Measurements from ENCODE around the gene MEG3.

MEG3 gene

GRCh38 chr14:100883789-100884101 lies 57.8 kb downstream of the MEG3 start:
- DNase-seq = no peak

- no peak for DNase-seq
Observed at GRCh38 chr14:100884456-100884855, 58.5 kb downstream of the MEG3 start.

DNA sequence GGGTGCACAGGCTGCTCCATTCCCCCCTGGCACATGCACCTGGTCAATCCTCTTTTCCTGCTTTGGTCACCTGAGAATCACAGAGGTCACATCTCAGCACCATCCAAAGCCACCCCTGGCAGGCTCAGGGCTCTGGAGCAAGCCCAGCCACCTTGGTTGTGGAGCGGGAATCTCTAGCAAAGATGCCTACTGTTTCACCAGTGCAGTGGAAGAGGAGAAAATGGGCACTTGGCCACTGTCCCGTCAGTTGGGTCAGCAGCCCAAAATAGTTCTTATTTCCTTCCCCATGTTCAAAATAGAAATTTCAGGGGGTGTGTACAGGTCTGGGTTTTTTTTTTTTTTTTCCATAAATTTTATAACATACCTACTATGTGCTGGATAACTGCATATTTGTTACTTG lies 59.3 kb downstream of the MEG3 start:
- no peak for DNase-seq

- DNase-seq = no peak
Observed at GRCh38 chr14:100885617-100886016, 59.7 kb downstream of the MEG3 start.

DNA sequence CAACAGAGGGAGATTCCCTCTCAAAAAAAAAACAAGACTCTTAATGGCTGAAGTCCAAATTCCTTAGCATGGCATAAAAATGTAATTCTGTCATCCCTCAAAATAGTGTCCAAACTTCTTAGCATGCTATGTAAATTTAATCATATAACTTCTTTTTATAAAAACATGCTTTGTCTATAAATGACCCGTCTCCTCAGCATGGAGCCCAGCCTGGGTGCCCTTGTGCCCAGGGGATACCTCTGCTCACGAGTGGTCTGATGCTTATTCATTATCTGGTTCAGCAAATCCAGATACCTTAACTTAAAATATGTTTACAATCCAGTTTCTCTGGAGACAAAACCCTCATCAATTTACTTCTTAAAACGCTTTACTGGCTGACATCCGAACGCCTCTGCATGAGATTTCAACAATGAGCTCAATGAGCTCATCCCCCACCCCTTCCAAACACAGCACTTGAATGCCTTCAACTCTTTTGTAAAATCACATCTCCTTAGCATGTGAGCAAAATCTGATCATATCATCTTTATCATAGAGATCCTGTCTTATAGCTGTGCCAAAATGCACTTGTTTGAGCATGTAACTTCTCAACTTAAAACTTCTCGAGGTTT lies 61.9 kb downstream of the MEG3 start:
- DNase-seq = no peak

- no peak for DNase-seq
Observed at GRCh38 chr14:100888789-100889315, 62.9 kb downstream of the MEG3 start.

GRCh38 chr14:100889641-100890040 lies 63.7 kb downstream of the MEG3 start:
- DNase-seq = no peak

GRCh38 chr14:100890061-100890850 lies 64.3 kb downstream of the MEG3 start:
- DNase-seq = no peak

- no peak for DNase-seq
Observed at GRCh38 chr14:100891051-100891450, 65.1 kb downstream of the MEG3 start.

DNA sequence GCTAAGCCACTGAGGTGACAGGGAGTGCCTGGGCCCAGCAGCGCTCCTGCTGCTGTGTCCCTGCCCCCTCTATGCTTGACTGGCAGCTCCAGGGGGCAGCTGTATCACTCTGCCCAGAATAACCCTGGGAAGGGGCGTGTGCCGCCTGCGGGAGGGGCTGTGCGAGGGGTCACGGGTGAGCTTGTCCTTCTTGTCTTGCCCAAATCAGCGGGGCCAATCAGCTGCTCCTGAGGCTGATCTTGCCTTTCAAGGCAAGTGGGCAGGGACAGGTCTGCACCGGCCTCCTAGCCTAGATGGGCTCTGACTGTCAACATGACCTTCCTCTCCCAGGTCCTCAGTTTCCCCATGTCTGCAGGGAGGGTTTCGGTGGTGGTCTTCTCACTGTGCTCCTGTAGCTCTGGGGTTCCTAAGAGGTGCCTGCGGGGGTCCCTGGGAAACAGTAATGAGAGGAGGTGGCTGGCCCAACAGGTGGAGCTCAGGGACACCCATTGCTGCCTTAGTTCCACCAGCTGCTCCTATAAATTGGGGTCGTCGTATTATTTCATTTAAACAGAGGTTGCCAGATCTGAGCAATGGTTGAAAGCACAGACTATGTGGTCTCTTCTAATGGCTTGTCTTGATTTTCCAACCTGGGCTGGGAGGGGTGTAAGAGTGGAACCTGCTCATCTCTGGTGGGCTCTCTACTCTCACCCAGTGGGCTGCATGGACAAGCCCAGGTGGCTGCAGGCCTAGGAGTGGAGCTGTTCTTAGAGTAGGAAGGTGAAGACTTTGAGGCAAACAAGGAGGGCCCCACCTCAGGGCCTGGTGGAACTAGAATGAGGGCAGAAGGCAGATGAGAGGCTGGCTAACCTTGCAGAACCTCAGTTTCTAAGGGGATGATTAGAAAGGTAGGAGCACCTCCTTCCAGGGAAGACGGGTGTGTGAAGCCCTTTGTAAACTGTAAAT lies 65.9 kb downstream of the MEG3 start:
- DNase-seq = no peak

- no peak for DNase-seq
Observed at GRCh38 chr14:100892496-100893227, 66.7 kb downstream of the MEG3 start.

- no peak for DNase-seq
Observed at GRCh38 chr14:100893228-100893601, 67.3 kb downstream of the MEG3 start.

- no peak for DNase-seq
Observed at GRCh38 chr14:100893760-100894159, 67.8 kb downstream of the MEG3 start.

DNA sequence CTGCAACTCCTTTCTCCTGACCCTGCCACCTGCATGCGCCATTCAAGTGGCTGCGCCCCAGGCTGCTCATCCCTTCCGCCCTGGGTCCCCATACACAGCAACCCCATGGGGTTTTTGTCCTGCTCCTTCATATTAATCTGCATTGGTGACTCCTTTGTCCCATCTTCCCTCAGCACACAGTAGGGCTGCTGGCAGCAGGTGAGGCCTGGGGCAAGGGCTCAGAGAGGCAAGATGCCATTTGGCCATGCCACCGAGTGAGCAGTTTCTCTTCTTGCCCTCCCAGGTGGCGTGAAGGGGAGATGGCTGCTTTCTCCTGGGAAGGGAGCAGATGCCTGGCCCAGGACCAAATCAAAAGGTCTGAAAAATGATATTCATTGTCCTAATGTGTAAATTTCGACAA lies 68.5 kb downstream of the MEG3 start:
- no peak for DNase-seq

DNA sequence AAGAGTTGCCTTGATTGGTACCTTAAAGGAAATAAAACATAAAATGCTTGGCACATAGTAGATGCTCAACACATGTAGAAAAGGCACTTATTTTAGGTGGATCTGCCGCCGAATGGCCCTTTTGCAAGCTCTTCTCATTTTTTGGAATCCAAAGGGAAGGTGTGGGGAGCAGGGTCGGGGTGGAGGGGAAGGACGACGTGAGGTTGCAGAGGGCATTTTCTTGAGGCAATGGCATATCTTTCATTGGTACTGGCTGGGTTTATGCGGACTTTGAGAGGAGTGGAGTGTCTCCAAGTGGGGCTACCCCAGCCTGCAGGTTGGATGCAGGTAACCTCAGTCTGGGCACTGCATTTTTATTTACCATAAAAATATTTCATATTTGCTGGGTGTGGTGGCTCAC lies 69.5 kb downstream of the MEG3 start:
- no peak for DNase-seq

DNA sequence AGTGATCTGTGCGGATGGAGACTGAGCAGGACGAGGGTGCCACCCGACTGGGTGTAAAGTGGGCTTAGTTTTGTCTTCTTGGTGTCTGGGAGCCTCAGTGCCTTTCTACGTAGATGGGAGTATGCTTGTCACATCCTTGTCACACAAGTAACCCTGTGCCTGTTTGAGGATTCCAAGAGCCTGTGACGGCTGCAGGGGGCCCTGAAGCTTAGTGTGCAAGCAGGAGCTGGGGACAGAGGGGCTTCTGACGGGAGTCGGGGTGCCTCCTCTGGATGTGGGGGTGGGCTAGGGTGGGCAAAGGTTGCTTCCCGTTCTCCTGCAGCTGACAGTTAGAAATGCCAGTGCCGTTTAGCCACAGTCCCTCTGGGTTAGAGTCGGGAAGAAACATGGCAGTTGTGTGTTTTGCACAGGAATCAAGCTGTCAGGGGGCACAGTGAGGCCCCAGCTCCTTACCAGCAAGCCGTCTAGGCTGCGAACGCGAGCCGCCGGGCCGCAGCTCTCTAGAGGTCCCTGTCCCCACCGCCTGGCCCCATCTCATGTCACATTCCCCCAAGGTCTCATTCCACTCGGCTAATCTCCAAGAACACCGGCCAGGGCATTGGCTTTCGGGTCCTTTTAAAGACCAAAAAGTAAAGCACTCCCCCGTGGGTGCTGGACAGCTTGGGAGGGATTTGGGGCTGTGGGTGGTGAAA lies 70.6 kb downstream of the MEG3 start:
- DNase-seq = no peak

- DNase-seq = no peak
Observed at GRCh38 chr14:100898465-100898864, 72.5 kb downstream of the MEG3 start.

- DNase-seq = no peak
Observed at GRCh38 chr14:100898935-100899883, 73.3 kb downstream of the MEG3 start.

DNA sequence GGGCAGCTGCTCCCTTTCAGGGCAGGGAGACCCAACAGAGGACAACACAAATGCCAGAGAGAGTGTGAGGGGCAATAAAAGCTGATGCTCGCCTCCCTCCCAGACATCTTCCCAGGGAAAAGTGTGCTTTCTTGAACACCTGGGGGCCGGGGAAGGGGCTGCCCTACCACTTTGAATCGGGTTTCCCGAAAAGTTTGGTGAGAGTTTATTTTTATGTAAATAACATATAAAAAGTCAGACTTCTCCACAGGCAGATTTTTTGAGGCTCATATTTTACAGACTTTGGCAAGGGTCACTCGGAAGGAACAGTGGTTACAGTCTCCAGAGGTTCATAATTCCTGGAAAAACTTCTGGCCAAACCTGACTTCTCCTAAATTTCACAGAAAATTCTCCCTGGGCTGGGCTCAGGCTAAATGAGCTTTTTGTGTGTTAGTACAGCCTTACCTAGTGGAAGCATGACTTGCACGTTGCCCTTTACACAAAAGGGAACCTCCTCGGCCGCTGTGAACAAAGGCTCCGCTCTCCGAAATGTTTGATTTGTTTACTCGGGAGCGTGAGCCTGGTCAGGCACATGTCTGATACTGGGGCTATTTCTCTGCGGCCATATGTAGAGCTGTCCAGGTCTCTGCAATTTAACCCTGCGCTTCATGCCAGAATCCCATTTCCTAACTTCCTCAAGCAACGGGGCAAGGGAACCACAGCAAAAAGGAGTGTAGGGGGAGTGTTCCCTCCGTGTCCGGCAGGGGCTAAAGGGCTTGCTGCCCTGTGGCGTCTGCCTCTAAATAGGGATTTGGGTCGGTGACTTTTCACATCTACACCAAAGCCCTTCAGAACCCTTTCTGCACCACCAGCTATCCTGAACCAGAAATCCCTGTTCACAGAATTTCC lies 74.2 kb downstream of the MEG3 start:
- no peak for DNase-seq

DNA sequence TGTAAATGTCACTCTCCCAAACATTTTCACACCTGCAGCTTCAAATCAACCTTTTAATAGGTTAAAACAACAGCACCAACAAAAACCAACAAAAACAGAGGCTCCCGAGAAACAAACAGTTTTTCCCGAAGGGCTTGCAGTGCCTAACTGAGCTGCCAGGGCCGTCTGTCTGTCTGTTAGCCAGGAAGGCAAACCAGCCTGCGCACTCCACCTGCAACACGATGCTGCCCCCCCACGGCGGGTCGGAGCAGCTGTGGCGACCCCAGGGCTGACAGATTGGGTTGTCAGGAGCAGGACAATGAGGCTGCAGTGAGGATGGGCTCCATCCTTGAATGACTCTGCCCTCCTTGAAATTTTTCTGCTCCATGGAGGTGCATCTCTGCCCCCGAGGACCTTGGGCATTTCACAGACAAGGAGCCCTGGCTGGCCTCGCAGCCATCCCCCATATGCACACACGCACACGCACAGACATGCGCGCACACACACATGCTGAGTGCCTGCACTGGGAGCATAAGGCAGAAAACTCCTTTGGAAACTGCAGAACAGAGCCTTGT lies 75.0 kb downstream of the MEG3 start:
- DNase-seq = no peak

Data from NCI-H226 (cell line).